Fibroblast of the conjunctiva (primary cell): Measurements from ENCODE around the gene AKAP13.
"Not testable (repeated sequence)": the region's sequence is repeated elsewhere in the genome, so short reads cannot be mapped to it uniquely, and the experiment has no call there.

Source experiments
- DNase-seq: peaks from one replicate; pipeline ENCODE4 v3.0.0-alpha.2; 2010; ENCODE audit warnings: low read depth

The AKAP13 gene

GRCh38 chr15:85350395-85350794 lies 30.0 kb upstream of the AKAP13 start:
- no peak for DNase-seq

- not testable (repeated sequence) for DNase-seq
Observed at GRCh38 chr15:85351501-85351900, 28.9 kb upstream of the AKAP13 start.

GRCh38 chr15:85351965-85352364 lies 28.4 kb upstream of the AKAP13 start:
- DNase-seq: no peak

GRCh38 chr15:85353516-85353915 lies 26.9 kb upstream of the AKAP13 start:
- no peak for DNase-seq

- no peak for DNase-seq
Observed at GRCh38 chr15:85354461-85354860, 25.9 kb upstream of the AKAP13 start.

- no peak for DNase-seq
Observed at GRCh38 chr15:85354948-85355347, 25.5 kb upstream of the AKAP13 start.

- no peak for DNase-seq
Observed at GRCh38 chr15:85356276-85356675, 24.1 kb upstream of the AKAP13 start.

GRCh38 chr15:85361323-85361722 lies 19.1 kb upstream of the AKAP13 start:
- DNase-seq: no peak

GRCh38 chr15:85362436-85363081 lies 17.8 kb upstream of the AKAP13 start:
- DNase-seq: no peak

GRCh38 chr15:85365980-85366379 lies 14.4 kb upstream of the AKAP13 start:
- DNase-seq: no peak

GRCh38 chr15:85367741-85368140 lies 12.7 kb upstream of the AKAP13 start:
- no peak for DNase-seq

- no peak for DNase-seq
Observed at GRCh38 chr15:85374831-85375230, 5.6 kb upstream of the AKAP13 start.

- DNase-seq: no peak
Observed at GRCh38 chr15:85377269-85377668, 3.1 kb upstream of the AKAP13 start.

- DNase-seq: no peak
Observed at GRCh38 chr15:85377986-85378385, 2.4 kb upstream of the AKAP13 start.

GRCh38 chr15:85379403-85380131 lies 836 bp upstream of the AKAP13 start:
- no peak for DNase-seq

- no peak for DNase-seq
Observed at GRCh38 chr15:85380812-85381642, 624 bp downstream of the AKAP13 start.

GRCh38 chr15:85381850-85382751 lies 1.7 kb downstream of the AKAP13 start:
- DNase-seq: no peak

- DNase-seq: no peak
Observed at GRCh38 chr15:85382942-85383341, 2.5 kb downstream of the AKAP13 start.

- no peak for DNase-seq
Observed at GRCh38 chr15:85383470-85384148, 3.2 kb downstream of the AKAP13 start.

- DNase-seq: no peak
Observed at GRCh38 chr15:85386261-85386660, 5.9 kb downstream of the AKAP13 start.
